CD4-positive, alpha-beta T cell treated with Interleukin-6 for 4 hours (primary cell): ENCODE results near the gene RHOXF2B.
"Not testable (repeated sequence)": the region's sequence is repeated elsewhere in the genome, so short reads cannot be mapped to it uniquely, and the experiment has no call there.

Experiments
- DNase-seq: peaks from one replicate; pipeline ENCODE4 v3.0.0-alpha.2; 2020; ENCODE audit warnings: mixed read lengths

Gene RHOXF2B

DNA sequence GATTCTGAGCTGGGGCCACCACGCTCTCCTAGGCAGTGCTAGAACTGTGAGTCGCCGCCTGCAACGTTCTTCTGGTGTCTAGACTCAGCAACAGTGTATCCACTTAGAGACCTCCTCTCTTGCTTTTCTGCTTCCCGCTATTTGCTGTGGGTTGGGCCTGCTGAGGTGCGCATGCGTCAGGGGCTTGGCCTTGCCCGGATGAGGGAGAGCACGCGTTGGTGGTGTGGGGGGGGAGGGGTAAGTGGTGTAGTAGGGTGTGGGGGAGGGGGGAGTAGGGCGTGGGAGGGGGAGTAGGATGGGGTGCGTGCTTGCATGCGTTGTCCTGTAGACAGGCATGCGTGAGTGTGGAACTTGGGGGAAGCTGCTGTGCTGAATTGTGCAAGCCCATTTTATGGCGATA lies at the start of gene RHOXF2B:
RHOXF2B (minus strand) TSS at position 101 of the 400 bp plus-strand sequence. CDS start 138 bp downstream, outside the sequence.
- not testable (repeated sequence) for DNase-seq

- DNase-seq, result no peak
These were observed 48.0 kb upstream of the RHOXF2B start for GRCh38 chrX:120125444-120125843.

DNA sequence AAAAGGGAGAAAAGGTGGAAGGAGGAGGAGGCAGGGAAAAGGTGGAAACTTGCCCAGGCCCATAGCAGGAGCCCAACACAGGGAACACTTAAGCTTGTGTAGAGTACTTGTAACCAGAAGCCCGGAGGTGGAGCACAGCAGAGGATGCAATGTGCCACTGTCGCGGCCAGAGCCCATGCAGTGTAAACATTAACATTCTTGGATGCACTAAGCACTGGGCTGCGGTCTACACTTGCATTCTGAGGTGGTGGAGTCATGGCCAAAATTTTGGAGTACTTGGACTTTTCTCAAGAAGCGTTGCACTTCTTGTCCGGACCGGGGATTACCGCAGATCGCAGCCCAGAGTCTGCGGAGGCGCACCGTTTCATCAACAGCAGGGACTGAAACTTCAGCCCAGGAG lies 42.7 kb upstream of the RHOXF2B start:
- DNase-seq, result no peak

GRCh38 chrX:120115438-120115963 lies 38.0 kb upstream of the RHOXF2B start, which contains the start of gene RHOXF1:
TSS of gene RHOXF1 (minus strand) at chrX:120115913. CDS start at chrX:120115862, 51 bp downstream.
- DNase-seq, result no peak

- DNase-seq, result no peak
These were observed 34.1 kb upstream of the RHOXF2B start for GRCh38 chrX:120111611-120112010.

DNA sequence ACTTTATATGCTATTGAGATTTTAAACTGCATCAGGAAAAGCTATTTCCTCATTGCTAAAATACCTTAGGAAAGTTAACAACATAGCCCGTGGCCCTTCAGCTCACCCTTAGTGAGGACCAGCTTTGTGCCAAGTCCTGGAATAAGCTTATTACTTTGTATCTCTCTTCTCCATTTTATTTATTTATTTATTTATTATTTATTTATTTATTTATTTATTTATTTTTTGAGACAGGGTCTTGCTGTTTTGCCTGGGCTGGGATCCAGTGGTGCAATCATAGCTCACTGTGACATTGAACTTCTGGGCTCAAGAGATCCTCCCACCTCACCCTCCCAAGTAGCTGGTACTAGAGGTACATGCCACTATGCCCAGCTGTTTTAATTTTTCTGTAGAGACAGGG lies 31.9 kb upstream of the RHOXF2B start:
- DNase-seq, result no peak

- not testable (repeated sequence) for DNase-seq
These were observed 27.2 kb upstream of the RHOXF2B start for GRCh38 chrX:120104707-120105106.

DNA sequence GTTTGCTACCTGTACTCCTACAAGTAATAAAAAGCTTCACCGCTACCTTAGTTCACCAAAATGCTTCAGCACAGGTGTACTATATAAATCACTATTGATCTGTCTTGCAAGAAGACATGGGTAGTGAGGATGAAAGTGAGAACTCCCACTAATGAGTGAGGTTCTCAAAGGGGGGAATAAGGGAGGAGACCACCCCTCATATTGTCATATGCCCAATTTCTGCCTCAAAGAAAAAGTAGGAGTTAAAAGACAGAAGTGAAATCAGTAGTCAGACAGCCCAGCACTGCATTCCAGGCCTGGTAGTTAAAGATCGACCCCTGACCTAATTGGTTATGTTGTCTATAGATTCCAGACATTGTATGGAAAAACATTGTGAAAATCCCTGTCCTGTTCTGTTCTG lies 23.6 kb upstream of the RHOXF2B start:
- not testable (repeated sequence) for DNase-seq

GRCh38 chrX:120090208-120090607 lies 12.7 kb upstream of the RHOXF2B start:
- DNase-seq, result no peak

- DNase-seq, result no peak
These were observed 10.0 kb upstream of the RHOXF2B start for GRCh38 chrX:120087289-120088017.

DNA sequence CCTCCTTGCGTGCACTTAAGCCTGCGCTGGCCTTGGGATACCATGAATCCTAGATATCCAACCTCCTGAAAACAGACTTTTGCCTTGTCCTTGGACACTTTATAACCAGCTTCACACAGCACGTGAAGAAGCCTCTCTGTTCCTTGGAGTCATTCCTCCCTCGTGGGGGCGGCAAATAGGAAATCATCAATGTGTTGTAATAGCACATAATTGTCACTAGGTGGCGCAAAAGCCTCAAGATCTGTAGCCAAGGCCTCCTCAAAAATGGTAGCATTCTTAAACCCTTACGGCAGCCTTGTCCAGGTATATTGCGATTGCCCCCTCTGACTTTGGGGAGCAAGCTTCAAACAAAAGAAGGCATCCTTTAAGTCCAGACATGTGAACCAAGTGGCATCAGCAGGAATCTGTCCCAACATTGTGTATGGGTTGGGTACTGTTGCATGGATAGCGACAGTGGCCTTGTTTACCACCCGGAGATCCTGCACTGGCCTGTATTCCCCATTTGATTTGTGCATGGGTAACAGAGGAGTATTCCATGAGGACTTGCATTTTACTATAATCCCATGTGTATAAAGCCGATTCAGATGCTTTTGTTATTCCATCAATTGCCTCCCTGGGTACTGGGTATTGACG lies 8.2 kb upstream of the RHOXF2B start:
- DNase-seq, result not testable (repeated sequence)

DNA sequence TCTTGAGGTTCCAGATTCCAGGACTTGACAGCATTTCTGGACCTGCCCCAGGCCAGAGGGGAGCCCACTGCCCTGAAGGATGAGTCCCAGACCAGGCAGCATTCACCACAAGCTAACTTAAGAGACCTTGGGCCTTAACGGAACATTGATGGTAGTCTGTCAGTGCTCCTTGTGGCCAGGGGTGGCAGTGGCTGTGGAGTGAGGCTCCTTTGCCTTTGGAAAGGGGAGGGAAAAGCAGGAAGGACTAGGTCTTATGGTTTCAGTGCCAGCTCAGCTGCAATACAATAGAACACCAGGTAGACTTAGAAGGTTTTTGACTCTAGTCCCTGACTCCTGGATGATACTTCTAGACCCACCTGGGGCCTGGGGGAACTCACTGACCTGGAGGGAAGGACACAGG lies 11.3 kb downstream of the RHOXF2B start:
- DNase-seq, result not testable (repeated sequence)

DNA sequence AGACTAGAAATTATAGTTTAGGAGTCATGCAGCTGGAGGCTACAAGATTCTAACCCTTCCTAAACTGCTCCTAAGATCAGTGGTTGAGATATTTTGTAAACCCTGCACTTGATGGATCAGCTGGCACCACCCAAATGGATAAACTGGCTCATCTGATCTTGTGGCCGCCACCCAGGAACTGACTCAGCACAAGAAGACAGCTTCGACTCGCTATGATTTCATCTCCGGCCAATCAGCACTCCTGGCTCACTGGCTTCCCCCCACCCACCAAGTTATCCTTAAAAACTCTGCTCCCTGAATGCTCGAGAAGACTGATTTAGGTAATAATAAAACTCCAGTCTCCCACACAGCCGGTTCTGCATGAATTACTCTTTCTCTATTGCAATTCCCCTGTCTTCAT lies 34.8 kb downstream of the RHOXF2B start:
- DNase-seq, result not testable (repeated sequence)

GRCh38 chrX:120042247-120042646 lies 35.2 kb downstream of the RHOXF2B start:
- DNase-seq, result not testable (repeated sequence)

- not testable (repeated sequence) for DNase-seq
These were observed 37.3 kb downstream of the RHOXF2B start for GRCh38 chrX:120040176-120040575.

DNA sequence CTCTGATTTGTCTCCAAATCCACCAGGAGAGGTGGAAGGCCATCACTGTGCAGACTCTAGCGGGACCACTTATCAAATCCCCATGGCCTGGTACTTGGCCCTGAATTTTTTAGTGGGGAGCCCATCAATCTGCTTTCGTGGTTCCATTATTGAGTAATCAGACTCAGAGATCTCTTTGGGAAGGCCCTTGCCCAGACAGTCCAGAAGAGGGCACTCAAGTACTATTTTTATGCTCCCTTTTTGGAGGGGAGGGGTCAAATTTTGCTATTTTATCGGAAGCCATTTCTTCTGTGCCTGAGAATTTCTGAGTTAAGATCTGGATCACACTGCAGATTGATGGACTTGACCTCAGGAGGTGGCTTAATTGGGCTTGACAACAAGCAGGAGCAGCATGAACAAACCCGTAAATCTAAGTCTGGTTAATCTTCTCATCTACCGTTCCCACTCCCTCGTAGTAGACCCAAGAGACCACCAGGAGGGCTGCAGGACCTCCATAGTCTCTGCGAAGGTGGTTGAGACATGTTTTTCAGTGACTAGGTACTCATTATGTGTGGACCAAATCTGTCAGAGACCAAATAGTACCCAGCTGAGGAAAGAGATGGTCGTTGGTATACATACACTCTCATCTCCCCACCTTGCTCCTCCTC lies 38.3 kb downstream of the RHOXF2B start:
- DNase-seq, result not testable (repeated sequence)

DNA sequence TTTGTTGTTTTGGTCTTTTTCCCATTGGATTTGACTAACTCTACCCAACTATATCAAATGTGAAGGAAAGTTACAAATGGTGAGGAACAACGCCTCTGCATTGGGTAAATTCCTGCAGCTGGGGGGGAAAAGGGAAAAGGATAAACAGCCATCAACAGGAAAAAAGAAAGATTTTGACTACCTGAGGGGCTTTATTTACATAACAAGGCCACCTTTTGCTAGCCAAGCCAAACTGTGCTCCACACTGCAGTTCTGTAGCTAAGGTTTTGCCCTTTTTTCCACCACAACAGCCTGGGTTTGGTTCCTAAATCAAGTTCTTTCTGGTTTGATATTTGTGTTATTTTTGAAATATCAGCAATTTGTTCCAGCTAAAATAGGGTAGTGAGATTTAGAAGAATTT lies 40.8 kb downstream of the RHOXF2B start:
- DNase-seq, result no peak

- DNase-seq, result not testable (repeated sequence)
These were observed 41.8 kb downstream of the RHOXF2B start for GRCh38 chrX:120035522-120036309.

- DNase-seq, result no peak
These were observed 48.1 kb downstream of the RHOXF2B start for GRCh38 chrX:120029354-120029753.

- no peak for DNase-seq
These were observed 54.2 kb downstream of the RHOXF2B start for GRCh38 chrX:120023259-120023658.

DNA sequence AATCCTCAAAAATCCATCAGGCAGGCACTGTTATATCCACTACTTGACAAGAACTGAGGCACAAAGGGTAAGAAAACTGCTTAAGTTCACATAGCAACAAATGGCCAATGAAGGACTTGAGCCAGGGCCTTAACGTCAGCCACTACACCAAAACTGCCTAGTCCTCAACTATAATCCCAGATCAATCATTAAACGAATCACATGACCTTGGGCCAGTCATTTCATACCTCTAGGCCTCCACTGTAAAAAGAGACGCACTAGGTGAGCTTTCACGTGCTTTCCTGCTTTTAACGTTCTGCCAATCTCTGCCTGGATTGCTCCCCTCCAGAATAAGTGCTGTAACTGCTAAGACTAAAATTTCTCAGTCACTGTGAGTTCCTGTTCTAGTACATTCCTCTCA lies 54.7 kb downstream of the RHOXF2B start:
- DNase-seq, result no peak
